ENCODE results near the gene DCUN1D2. TPM values are rescaled to one million over a fixed set of nuclear protein-coding genes. Genes with fewer than 3 reads are reported as not detected.

Gene DCUN1D2
- total RNA-seq, 1 experiment from 2014 or later: 11.6 TPM

DNA sequence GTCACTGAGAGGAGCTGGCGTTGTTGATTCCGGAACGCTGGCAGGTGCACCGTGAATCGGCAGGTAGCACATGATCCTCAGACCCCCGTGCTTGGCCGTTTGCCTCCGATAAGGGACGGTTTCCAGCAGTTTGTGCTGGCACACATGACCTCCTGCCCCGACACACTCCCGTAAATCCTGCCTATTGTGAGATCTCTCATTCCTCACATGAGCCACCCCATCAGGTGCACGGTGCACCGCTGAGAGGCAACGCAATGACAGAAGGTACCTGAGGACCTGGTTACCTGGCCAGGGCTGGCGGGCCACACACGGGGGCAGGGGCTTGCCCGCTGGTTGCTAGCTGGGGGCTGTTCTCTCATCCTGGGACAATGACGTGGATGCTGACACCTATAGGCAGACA lies 35.1 kb downstream of the DCUN1D2 start:
- ChIA-PET POLR2A (ENCODE audit: unreplicated experiment) (no interaction called here), CTCF (no interaction called here)
- no peaks in the 10 kb centered on the region for H3K9me2 ChIP-seq (replicated peaks; ENCODE audit: low read length)
- H3K27ac ChIP-seq (ENCODE audit: low read length): no peak overlapping the region
- H3F3A ChIP-seq (ENCODE audit: low read length, unreplicated experiment): no peaks in the 10 kb centered on the region
- ATAC-seq (no peak), DNase-seq (no peak)
- H3K9ac ChIP-seq (ENCODE audit: low read length): no peak overlapping the region
- BruUV-seq (replicated peaks): no TSS peak
- no peak overlapping the region for H2AFZ ChIP-seq (ENCODE audit: low read length)
- H4K20me1 ChIP-seq (ENCODE audit: low read length): no peaks in the 10 kb centered on the region
- no peaks in the 10 kb centered on the region for H3K9me3 ChIP-seq (ENCODE audit: low read length)
- intact Hi-C loops (cut with micrococcal nuclease): no loop called here
- no peak overlapping the region for H3K4me3 ChIP-seq (ENCODE audit: low read length)
- H3K27me3 ChIP-seq (ENCODE audit: low read length): no peaks in the 10 kb centered on the region
- no peaks in the 10 kb centered on the region for H3K4me1 ChIP-seq (ENCODE audit: insufficient read depth, low read length)
- TF ChIP-seq EZH2 (IDR thresholded peaks at IDR 0.05; ENCODE audit: low read length, unreplicated experiment) (no peak), EZH2phosphoT487 (IDR thresholded peaks at IDR 0.05; ENCODE audit: borderline replicate concordance, low read length) (no peak)
- TF ChIP-seq, protein P1, sequence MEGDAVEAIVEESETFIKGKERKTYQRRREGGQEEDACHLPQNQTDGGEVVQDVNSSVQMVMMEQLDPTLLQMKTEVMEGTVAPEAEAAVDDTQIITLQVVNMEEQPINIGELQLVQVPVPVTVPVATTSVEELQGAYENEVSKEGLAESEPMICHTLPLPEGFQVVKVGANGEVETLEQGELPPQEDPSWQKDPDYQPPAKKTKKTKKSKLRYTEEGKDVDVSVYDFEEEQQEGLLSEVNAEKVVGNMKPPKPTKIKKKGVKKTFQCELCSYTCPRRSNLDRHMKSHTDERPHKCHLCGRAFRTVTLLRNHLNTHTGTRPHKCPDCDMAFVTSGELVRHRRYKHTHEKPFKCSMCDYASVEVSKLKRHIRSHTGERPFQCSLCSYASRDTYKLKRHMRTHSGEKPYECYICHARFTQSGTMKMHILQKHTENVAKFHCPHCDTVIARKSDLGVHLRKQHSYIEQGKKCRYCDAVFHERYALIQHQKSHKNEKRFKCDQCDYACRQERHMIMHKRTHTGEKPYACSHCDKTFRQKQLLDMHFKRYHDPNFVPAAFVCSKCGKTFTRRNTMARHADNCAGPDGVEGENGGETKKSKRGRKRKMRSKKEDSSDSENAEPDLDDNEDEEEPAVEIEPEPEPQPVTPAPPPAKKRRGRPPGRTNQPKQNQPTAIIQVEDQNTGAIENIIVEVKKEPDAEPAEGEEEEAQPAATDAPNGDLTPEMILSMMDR (conservative IDR thresholded peaks at IDR 0.05; ENCODE audit: low read depth, low read length): no peak
- 0 out of 2 replicates have a peak, but pooled peaks cover 3% of the 10 kb centered on the region for H3K36me3 ChIP-seq (ENCODE audit: low read depth, low read length)
- H3K79me2 ChIP-seq (ENCODE audit: low read length): no peaks in the 10 kb centered on the region
- H3K4me2 ChIP-seq (ENCODE audit: low read length): no peak overlapping the region

DNA sequence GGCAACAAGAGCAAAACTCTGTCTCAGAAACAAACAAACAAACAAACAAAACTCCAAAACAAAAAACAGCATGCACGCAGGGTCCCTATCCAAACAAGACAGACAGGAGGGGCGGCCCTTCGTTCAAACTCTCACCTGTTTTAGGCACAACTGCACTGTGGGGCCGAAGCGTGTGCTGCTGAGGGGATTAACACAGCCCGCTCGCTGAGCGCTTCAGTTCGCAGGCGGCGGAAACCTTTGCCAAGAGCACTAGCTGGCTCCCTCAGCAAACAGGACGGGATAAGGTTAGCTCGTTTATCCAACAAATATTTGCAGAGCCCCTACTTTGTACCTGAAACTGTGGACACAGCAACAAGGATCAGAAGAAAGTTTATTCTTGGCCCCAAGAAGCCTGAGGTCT lies 35.6 kb downstream of the DCUN1D2 start:
- Histone ChIP-seq H3K4me2 (ENCODE audit: low read length) (no peak overlapping the region), H3K4me1 (ENCODE audit: insufficient read depth, low read length) (peaks cover 3% of the 10 kb centered on the region), H3K36me3 (ENCODE audit: low read depth, low read length) (0 out of 2 replicates have a peak, but pooled peaks cover 3% of the 10 kb centered on the region), H3F3A (ENCODE audit: low read length, unreplicated experiment) (no peaks in the 10 kb centered on the region), H3K9me3 (ENCODE audit: low read length) (no peaks in the 10 kb centered on the region), H2AFZ (ENCODE audit: low read length) (no peak overlapping the region), H3K79me2 (ENCODE audit: low read length) (no peaks in the 10 kb centered on the region), H3K27me3 (ENCODE audit: low read length) (no peaks in the 10 kb centered on the region), H3K4me3 (ENCODE audit: low read length) (no peak overlapping the region), H4K20me1 (ENCODE audit: low read length) (no peaks in the 10 kb centered on the region), H3K9me2 (replicated peaks; ENCODE audit: low read length) (no peaks in the 10 kb centered on the region), H3K9ac (ENCODE audit: low read length) (no peak overlapping the region), H3K27ac (ENCODE audit: low read length) (no peak overlapping the region)
- intact Hi-C loops (cut with micrococcal nuclease): no loop called here
- ChIA-PET CTCF (no interaction called here), POLR2A (ENCODE audit: unreplicated experiment) (no interaction called here)
- no TSS peak for BruUV-seq (replicated peaks)
- DNase-seq (no peak), ATAC-seq (no peak)
- TF ChIP-seq EZH2 (IDR thresholded peaks at IDR 0.05; ENCODE audit: low read length, unreplicated experiment) (no peak), EZH2phosphoT487 (IDR thresholded peaks at IDR 0.05; ENCODE audit: borderline replicate concordance, low read length) (no peak)
- TF ChIP-seq, protein P1 (conservative IDR thresholded peaks at IDR 0.05; ENCODE audit: low read depth, low read length): no peak

DNA sequence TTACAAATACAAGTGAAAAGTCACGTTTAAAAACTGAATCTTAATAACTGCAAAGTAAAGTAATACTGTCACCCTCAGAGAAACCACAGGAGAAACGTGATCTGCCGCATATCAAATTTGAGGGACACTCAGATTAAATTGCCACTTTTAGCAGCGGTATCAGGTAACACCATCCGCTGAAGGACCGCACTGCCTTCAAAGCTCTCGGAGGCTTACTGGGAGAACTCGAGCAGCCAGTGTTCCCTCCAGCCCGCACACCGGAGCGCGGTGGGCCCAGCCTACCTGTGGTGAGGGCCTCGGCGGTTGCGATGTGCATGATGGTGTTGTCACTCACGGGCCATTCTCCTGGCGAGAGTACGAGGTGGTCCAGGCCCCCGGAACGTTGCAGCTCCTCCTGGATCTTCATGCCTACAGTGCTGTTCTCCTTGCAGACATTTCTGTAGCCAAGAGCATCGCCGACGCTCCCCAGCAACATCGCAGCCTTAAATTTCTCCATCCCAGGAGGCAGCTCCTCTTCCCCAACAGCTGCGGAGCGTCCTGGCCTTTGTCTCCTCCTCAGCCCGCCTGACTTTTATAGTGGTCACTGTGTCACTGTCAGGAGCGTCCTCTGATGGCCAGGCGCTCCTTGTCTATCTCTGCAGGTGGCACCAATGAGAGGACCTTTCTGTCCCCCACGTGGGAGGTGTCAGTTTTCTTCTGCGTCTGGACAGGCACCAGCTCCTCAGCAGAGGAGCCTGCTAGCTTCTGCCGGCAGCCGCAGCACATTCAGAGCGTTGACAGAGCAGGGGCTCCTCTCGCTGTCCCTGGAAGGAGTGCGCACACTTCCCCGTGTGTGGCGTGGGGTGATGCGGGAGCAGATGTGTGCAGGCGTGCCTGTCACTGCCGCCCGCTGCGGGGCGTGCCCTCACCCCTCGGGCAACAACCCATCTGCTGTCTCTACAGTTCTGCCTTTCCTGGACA lies 37.3 kb downstream of the DCUN1D2 start, which contains the start of gene ADPRHL1:
ADPRHL1 (minus strand) TSS at position 547 of the 960 bp plus-strand sequence; CDS start at position 496, 51 bp downstream.
- ChIA-PET POLR2A (ENCODE audit: unreplicated experiment) (no interaction called here), CTCF (no interaction called here)
- DNase-seq: no peak
- H3K4me3 ChIP-seq (ENCODE audit: low read length): no peak within 1 kb of the TSS
- peaks cover 13% of the 10 kb centered on the region for H3K4me1 ChIP-seq (ENCODE audit: insufficient read depth, low read length)
- H3K9ac ChIP-seq (ENCODE audit: low read length): no peak within 1 kb of the TSS
- TF ChIP-seq, protein P1 (conservative IDR thresholded peaks at IDR 0.05; ENCODE audit: low read depth, low read length): no peak
- TF ChIP-seq EZH2phosphoT487 (IDR thresholded peaks at IDR 0.05; ENCODE audit: borderline replicate concordance, low read length): no peak
- TF ChIP-seq EZH2 (IDR thresholded peaks at IDR 0.05; ENCODE audit: low read length, unreplicated experiment): no peak
- no peaks in the 10 kb centered on the region for H3K27me3 ChIP-seq (ENCODE audit: low read length)
- no peaks in the 10 kb centered on the region for H3K79me2 ChIP-seq (ENCODE audit: low read length)
- no peaks in the 10 kb centered on the region for H3K9me3 ChIP-seq (ENCODE audit: low read length)
- H3K27ac ChIP-seq (ENCODE audit: low read length): no peak within 1 kb of the TSS
- H3F3A ChIP-seq (ENCODE audit: low read length, unreplicated experiment): no peaks in the 10 kb centered on the region
- BruUV-seq (replicated peaks): no TSS peak
- H3K9me2 ChIP-seq (replicated peaks; ENCODE audit: low read length): no peaks in the 10 kb centered on the region
- no peak for ATAC-seq
- 0 out of 2 replicates have a peak, but pooled peaks cover 3% of the 10 kb centered on the region for H3K36me3 ChIP-seq (ENCODE audit: low read depth, low read length)
- intact Hi-C loops (cut with micrococcal nuclease): no loop called here
- no peaks in the 10 kb centered on the region for H4K20me1 ChIP-seq (ENCODE audit: low read length)
- H3K4me2 ChIP-seq (ENCODE audit: low read length): no peak within 1 kb of the TSS
- no peak within 1 kb of the TSS for H2AFZ ChIP-seq (ENCODE audit: low read length)

Measured in PC-3 (cell line).